K562 (cell line): ENCODE results near the gene CTIF.

ENCODE experiments used
- CTCF ChIP-seq, 3 experiments: IDR thresholded peaks in 2 of 3; conservative IDR thresholded peaks in 1 of 3; 2 replicates each; pipeline ENCODE4 v1.5.1; 2011 to 2012; ENCODE audit warnings: low read length in 3 of 3, mild to moderate bottlenecking in 3 of 3, control low read depth in 2 of 3, improper control_type of control experiment in 1 of 3, inconsistent platforms in 1 of 3, low read depth in 1 of 3, mixed read lengths in 1 of 3, moderate library complexity in 1 of 3; ENCODE audit not compliant: insufficient read depth in 2 of 3
- FOXP4 ChIP-seq: sonication (generic); formaldehyde crosslinking; IDR thresholded peaks from 2 replicates; pipeline ENCODE4 v1.8.0; 2022; ENCODE audit warnings: mild to moderate bottlenecking, missing genetic modification reagents, borderline replicate concordance
- HDAC6 ChIP-seq: IDR thresholded peaks from 2 replicates; pipeline ENCODE4 v1.6.1; 2012; ENCODE audit warnings: low read depth, mild to moderate bottlenecking, control low read depth, inconsistent platforms, low read length, moderate library complexity
- MYBL2 ChIP-seq, 2 experiments: fragments of 450-650 bp in 1 of 2; sonication (generic) in 1 of 2; formaldehyde crosslinking in 1 of 2; IDR thresholded peaks; 2 replicates each; pipeline versions ENCODE4 v1.6.1 to v1.8.1; 2017 to 2022; ENCODE audit warnings: borderline replicate concordance in 1 of 2, inconsistent platforms in 1 of 2, low read depth in 1 of 2, mild to moderate bottlenecking in 1 of 2, missing genetic modification reagents in 1 of 2, moderate library complexity in 1 of 2
- POLR2AphosphoS5 ChIP-seq: IDR thresholded peaks from 2 replicates; pipeline ENCODE4 v1.6.1; 2011; ENCODE audit warnings: mild to moderate bottlenecking, low read depth, low read length, moderate library complexity; ENCODE audit not compliant: control insufficient read depth, insufficient read depth
- SETDB1 ChIP-seq: IDR thresholded peaks from one replicate; pipeline ENCODE4 v1.6.1; 2012; ENCODE audit warnings: low read length, control low read depth, inconsistent platforms
- ZFP30 ChIP-seq: fragments of 250-450 bp; sonication (Bioruptor Pico); IDR thresholded peaks from 2 replicates; pipeline ENCODE4 v1.8.0; 2022; ENCODE audit warnings: moderate library complexity, mild to moderate bottlenecking, inconsistent platforms, borderline replicate concordance
- TF ChIP-seq, protein P1 (sequence below): fragments of 450-650 bp; formaldehyde crosslinking; IDR thresholded peaks from 2 replicates; pipeline ENCODE4 v1.4.0; 2022; ENCODE audit warnings: mild to moderate bottlenecking, moderate library complexity
- TF ChIP-seq, protein P2 (sequence below): sonication (generic); formaldehyde crosslinking; IDR thresholded peaks from 2 replicates; pipeline ENCODE4 v1.8.0; 2023; ENCODE audit warnings: mild to moderate bottlenecking, missing genetic modification reagents

- no peak for TF ChIP-seq CTCF (IDR thresholded peaks at IDR 0.05 in 2 of 3, conservative IDR thresholded peaks at IDR 0.05 in 1 of 3; ENCODE audit: insufficient read depth in 2 of 3, low read depth in 1 of 3, low read length in 3 of 3)
- no peak for TF ChIP-seq SETDB1
- no peak for TF ChIP-seq POLR2AphosphoS5
- TF ChIP-seq MYBL2 (IDR thresholded peaks at IDR 0.05; ENCODE audit: low read depth), result no peak
- no peak for TF ChIP-seq MYBL2 (CRISPR knock-in tag; IDR thresholded peaks at IDR 0.05; ENCODE audit: borderline replicate concordance)
- TF ChIP-seq, protein P1, sequence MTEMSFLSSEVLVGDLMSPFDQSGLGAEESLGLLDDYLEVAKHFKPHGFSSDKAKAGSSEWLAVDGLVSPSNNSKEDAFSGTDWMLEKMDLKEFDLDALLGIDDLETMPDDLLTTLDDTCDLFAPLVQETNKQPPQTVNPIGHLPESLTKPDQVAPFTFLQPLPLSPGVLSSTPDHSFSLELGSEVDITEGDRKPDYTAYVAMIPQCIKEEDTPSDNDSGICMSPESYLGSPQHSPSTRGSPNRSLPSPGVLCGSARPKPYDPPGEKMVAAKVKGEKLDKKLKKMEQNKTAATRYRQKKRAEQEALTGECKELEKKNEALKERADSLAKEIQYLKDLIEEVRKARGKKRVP (CRISPR knock-in tag), result no peak
- TF ChIP-seq ZFP30, result no peak
- TF ChIP-seq, protein P2, sequence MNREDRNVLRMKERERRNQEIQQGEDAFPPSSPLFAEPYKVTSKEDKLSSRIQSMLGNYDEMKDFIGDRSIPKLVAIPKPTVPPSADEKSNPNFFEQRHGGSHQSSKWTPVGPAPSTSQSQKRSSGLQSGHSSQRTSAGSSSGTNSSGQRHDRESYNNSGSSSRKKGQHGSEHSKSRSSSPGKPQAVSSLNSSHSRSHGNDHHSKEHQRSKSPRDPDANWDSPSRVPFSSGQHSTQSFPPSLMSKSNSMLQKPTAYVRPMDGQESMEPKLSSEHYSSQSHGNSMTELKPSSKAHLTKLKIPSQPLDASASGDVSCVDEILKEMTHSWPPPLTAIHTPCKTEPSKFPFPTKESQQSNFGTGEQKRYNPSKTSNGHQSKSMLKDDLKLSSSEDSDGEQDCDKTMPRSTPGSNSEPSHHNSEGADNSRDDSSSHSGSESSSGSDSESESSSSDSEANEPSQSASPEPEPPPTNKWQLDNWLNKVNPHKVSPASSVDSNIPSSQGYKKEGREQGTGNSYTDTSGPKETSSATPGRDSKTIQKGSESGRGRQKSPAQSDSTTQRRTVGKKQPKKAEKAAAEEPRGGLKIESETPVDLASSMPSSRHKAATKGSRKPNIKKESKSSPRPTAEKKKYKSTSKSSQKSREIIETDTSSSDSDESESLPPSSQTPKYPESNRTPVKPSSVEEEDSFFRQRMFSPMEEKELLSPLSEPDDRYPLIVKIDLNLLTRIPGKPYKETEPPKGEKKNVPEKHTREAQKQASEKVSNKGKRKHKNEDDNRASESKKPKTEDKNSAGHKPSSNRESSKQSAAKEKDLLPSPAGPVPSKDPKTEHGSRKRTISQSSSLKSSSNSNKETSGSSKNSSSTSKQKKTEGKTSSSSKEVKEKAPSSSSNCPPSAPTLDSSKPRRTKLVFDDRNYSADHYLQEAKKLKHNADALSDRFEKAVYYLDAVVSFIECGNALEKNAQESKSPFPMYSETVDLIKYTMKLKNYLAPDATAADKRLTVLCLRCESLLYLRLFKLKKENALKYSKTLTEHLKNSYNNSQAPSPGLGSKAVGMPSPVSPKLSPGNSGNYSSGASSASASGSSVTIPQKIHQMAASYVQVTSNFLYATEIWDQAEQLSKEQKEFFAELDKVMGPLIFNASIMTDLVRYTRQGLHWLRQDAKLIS (CRISPR knock-in tag), result no peak
- TF ChIP-seq FOXP4 (CRISPR knock-in tag), result no peak
- TF ChIP-seq HDAC6, result no peak
Measured at GRCh38 chr18:48859311-48860268, 320.8 kb downstream of the CTIF start.
